Liver (tissue), 9 donors: ENCODE measurements around the gene KYNU. TPM values are rescaled to one million over a fixed set of nuclear protein-coding genes. Genes with fewer than 3 reads are reported as not detected.

Source experiments
- DNase-seq: peaks from one replicate; pipeline ENCODE4 v3.0.0-alpha.2; 2017; ENCODE audit warnings: low spot score
- H3K27ac ChIP-seq, 2 donors: one replicate each; pipeline ENCODE4 v1.7.0; 2013; ENCODE audit warnings: inconsistent platforms in 2 of 2, low read length in 2 of 2, control low read depth in 1 of 2, low read depth in 1 of 2, mild to moderate bottlenecking in 1 of 2
- H3K27me3 ChIP-seq, 4 donors: one replicate each; pipeline versions ENCODE4 v1.6.1 to v1.7.0; 2013; ENCODE audit warnings: low read length in 3 of 4, inconsistent platforms in 1 of 4, mild to moderate bottlenecking in 1 of 4, moderate library complexity in 1 of 4; ENCODE audit not compliant: control insufficient read depth in 4 of 4, insufficient read depth in 4 of 4
- H3K36me3 ChIP-seq, 4 donors: one replicate each; pipeline versions ENCODE4 v1.6.1 to v1.7.0; 2013; ENCODE audit warnings: low read length in 3 of 4, mild to moderate bottlenecking in 3 of 4, low read depth in 1 of 4, moderate library complexity in 1 of 4; ENCODE audit not compliant: control insufficient read depth in 4 of 4, insufficient read depth in 3 of 4
- H3K4me1 ChIP-seq, 4 donors: one replicate each; pipeline versions ENCODE4 v1.6.1 to v1.7.0; 2013; ENCODE audit warnings: low read length in 3 of 4, mild to moderate bottlenecking in 3 of 4, moderate library complexity in 1 of 4; ENCODE audit not compliant: control insufficient read depth in 4 of 4, insufficient read depth in 4 of 4
- H3K4me3 ChIP-seq, 3 donors: one replicate each; pipeline versions ENCODE4 v1.6.1 to v1.7.0; 2013; ENCODE audit warnings: low read length in 3 of 3, control low read depth in 1 of 3, low read depth in 1 of 3, mild to moderate bottlenecking in 1 of 3
- H3K9ac ChIP-seq, 2 donors: one replicate each; pipeline ENCODE4 v1.7.0; 2013; ENCODE audit warnings: low read length in 2 of 2, mild to moderate bottlenecking in 2 of 2, moderate library complexity in 2 of 2, control low read depth in 1 of 2, low read depth in 1 of 2
- H3K9me3 ChIP-seq, 4 donors: one replicate each; pipeline versions ENCODE4 v1.6.1 to v1.7.0; 2013; ENCODE audit warnings: low read length in 3 of 4; ENCODE audit not compliant: control insufficient read depth in 4 of 4
- ATF3 ChIP-seq: IDR thresholded peaks from 2 replicates; pipeline ENCODE4 v1.6.1; 2016; ENCODE audit warnings: antibody characterized with exemption
- CTCF ChIP-seq: fragments of 150-350 bp; IDR thresholded peaks from 2 replicates; pipeline ENCODE4 v1.5.1; 2017; ENCODE audit warnings: improper control_type of control experiment, low read depth, low read length; ENCODE audit not compliant: missing input control
- EGR1 ChIP-seq, 2 donors: IDR thresholded peaks; 2 replicates each; pipeline ENCODE4 v1.6.1; 2016 to 2018; ENCODE audit warnings: antibody characterized with exemption in 2 of 2, low read depth in 2 of 2
- FOXA1 ChIP-seq: IDR thresholded peaks from 2 replicates; pipeline ENCODE4 v1.6.1; 2016; ENCODE audit warnings: antibody characterized with exemption
- FOXA2 ChIP-seq: IDR thresholded peaks from 2 replicates; pipeline ENCODE4 v1.6.1; 2016; ENCODE audit warnings: antibody characterized with exemption
- GABPA ChIP-seq, 2 donors: IDR thresholded peaks in 1 of 2; conservative IDR thresholded peaks in 1 of 2; 2 replicates each; pipeline ENCODE4 v1.6.1; 2016; ENCODE audit warnings: antibody characterized with exemption in 2 of 2, mild to moderate bottlenecking in 1 of 2, moderate library complexity in 1 of 2
- HNF4A ChIP-seq, 2 donors: conservative IDR thresholded peaks; 2 replicates each; pipeline ENCODE4 v1.6.1; 2016; ENCODE audit warnings: antibody characterized with exemption in 2 of 2, mild to moderate bottlenecking in 2 of 2
- JUND ChIP-seq, 2 donors: IDR thresholded peaks; 2 replicates each; pipeline ENCODE4 v1.6.1; 2016; ENCODE audit warnings: antibody characterized with exemption in 2 of 2
- MAX ChIP-seq: IDR thresholded peaks from 2 replicates; pipeline ENCODE4 v1.6.1; 2016; ENCODE audit warnings: antibody characterized with exemption
- NR2F2 ChIP-seq: IDR thresholded peaks from 2 replicates; pipeline ENCODE4 v1.6.1; 2016; ENCODE audit warnings: antibody characterized with exemption
- RAD21 ChIP-seq, 2 donors: IDR thresholded peaks; 2 replicates each; pipeline ENCODE4 v1.6.1; 2016; ENCODE audit warnings: antibody characterized with exemption in 2 of 2, mild to moderate bottlenecking in 2 of 2
- REST ChIP-seq: IDR thresholded peaks from 2 replicates; pipeline ENCODE4 v1.6.1; 2016; ENCODE audit warnings: antibody characterized with exemption, mild to moderate bottlenecking
- RXRA ChIP-seq, 2 donors: IDR thresholded peaks; 2 replicates each; pipeline ENCODE4 v1.6.1; 2017 to 2018; ENCODE audit warnings: antibody characterized with exemption in 2 of 2, mild to moderate bottlenecking in 1 of 2
- SP1 ChIP-seq: IDR thresholded peaks from 2 replicates; pipeline ENCODE4 v1.6.1; 2018; ENCODE audit warnings: antibody characterized with exemption, mild to moderate bottlenecking
- TAF1 ChIP-seq: conservative IDR thresholded peaks from 2 replicates; pipeline ENCODE4 v1.6.1; 2016; ENCODE audit warnings: antibody characterized with exemption, mild to moderate bottlenecking
- YY1 ChIP-seq: IDR thresholded peaks from 2 replicates; pipeline ENCODE4 v1.6.1; 2016; ENCODE audit warnings: antibody characterized with exemption, mild to moderate bottlenecking
- ZBTB33 ChIP-seq: IDR thresholded peaks from 2 replicates; pipeline ENCODE4 v1.6.1; 2016; ENCODE audit warnings: antibody characterized with exemption
- WGBS: extraction: QIAGEN DNeasy Blood & Tissue Kit; methylation state at CpG from one replicate; pipeline ENCODE4 v1.1.7; 2013; 5-methylcytosine and 5-hydroxymethylcytosine counted together
- polyA plus RNA-seq, 2 donors: library from polyadenylated mRNA; stranded (reverse) in 1 of 2; unstranded in 1 of 2; fragments of 200-250 nt in 1 of 2; fragments of >200 nt in 1 of 2; fragmentation: Nextera tagmentation in 1 of 2; extraction: Ambion mirVana in 1 of 2; gene quantifications; one replicate each; pipeline versions ENCODE4 v1.2.1 to v1.2.3, GENCODE V29; 2013 to 2015
- total RNA-seq, 2 donors: library from RNA; depleted of rRNA; stranded (reverse); fragments of >200 nt; gene quantifications; one replicate each; pipeline ENCODE4 v1.2.3, GENCODE V29; 2014
- donor health status: healthy.
- donor health status: healthy.
- donor health status: healthy.
- donor health status: healthy.
- donor health status: healthy.

KYNU gene
- total and polyA plus RNA-seq, 4 donors = 24.0 to 64.3 (median 32.8) TPM

- 76% methylated on average over 2 of the region's 2 CpGs for WGBS
- Histone ChIP-seq H3K4me1 (no peaks in the 10 kb centered on the region), H3K27ac (no peak overlapping the region), H3K4me3 (no peak overlapping the region), H3K27me3 (no peaks in the 10 kb centered on the region), H3K9ac (no peak overlapping the region), H3K9me3 (no peaks in the 10 kb centered on the region), H3K36me3 (no peaks in the 10 kb centered on the region)
- TF ChIP-seq RXRA (IDR thresholded peaks at IDR 0.05) = no peak
- DNase-seq = no peak
Observed at GRCh38 chr2:142843731-142844130, 33.7 kb upstream of the KYNU start.

- Histone ChIP-seq H3K27me3 (no peaks in the 10 kb centered on the region), H3K4me3 (no peak overlapping the region), H3K27ac (no peak overlapping the region), H3K36me3 (no peaks in the 10 kb centered on the region), H3K4me1 (no peaks in the 10 kb centered on the region), H3K9me3 (no peaks in the 10 kb centered on the region), H3K9ac (no peak overlapping the region)
- DNase-seq = no peak
- TF ChIP-seq NR2F2 (no peak), ATF3 (no peak), GABPA (IDR thresholded peaks at IDR 0.05 in 1 of 2, conservative IDR thresholded peaks at IDR 0.05 in 1 of 2) (no peak), FOXA2 (no peak), EGR1 (IDR thresholded peaks at IDR 0.05; ENCODE audit: low read depth in 2 of 2) (no peak), YY1 (no peak), CTCF (no peak), HNF4A (conservative IDR thresholded peaks at IDR 0.05) (no peak), RAD21 (IDR thresholded peaks at IDR 0.05) (no peak)
- 86% methylated on average over 2 of the region's 2 CpGs for WGBS
Observed at GRCh38 chr2:142848023-142848606, 29.3 kb upstream of the KYNU start.

- Histone ChIP-seq H3K27me3 (no peaks in the 10 kb centered on the region), H3K9me3 (no peaks in the 10 kb centered on the region), H3K4me3 (no peak overlapping the region), H3K4me1 (no peaks in the 10 kb centered on the region), H3K9ac (no peak overlapping the region), H3K36me3 (no peaks in the 10 kb centered on the region), H3K27ac (no peak overlapping the region)
- TF ChIP-seq GABPA (IDR thresholded peaks at IDR 0.05 in 1 of 2, conservative IDR thresholded peaks at IDR 0.05 in 1 of 2) (no peak), TAF1 (no peak), CTCF (no peak), RAD21 (IDR thresholded peaks at IDR 0.05) (no peak), HNF4A (conservative IDR thresholded peaks at IDR 0.05) (no peak), NR2F2 (no peak), YY1 (no peak), REST (no peak), JUND (IDR thresholded peaks at IDR 0.05) (no peak), ZBTB33 (no peak), FOXA1 (no peak), MAX (no peak), SP1 (no peak), FOXA2 (no peak), RXRA (IDR thresholded peaks at IDR 0.05) (no peak), EGR1 (IDR thresholded peaks at IDR 0.05; ENCODE audit: low read depth in 2 of 2) (no peak)
- 73% methylated on average over 3 of the region's 3 CpGs for WGBS
- DNase-seq = no peak
Observed at GRCh38 chr2:142849820-142850219, 27.6 kb upstream of the KYNU start.
